RKO (cell line): Measurements from ENCODE around the gene FAM20C.
"Not testable (repeated sequence)": the region's sequence is repeated elsewhere in the genome, so short reads cannot be mapped to it uniquely, and the experiment has no call there.

Source experiments
- DNase-seq: peaks from one replicate; pipeline ENCODE4 v3.0.0-alpha.2; 2016; ENCODE audit warnings: low spot score

FAM20C gene

DNA sequence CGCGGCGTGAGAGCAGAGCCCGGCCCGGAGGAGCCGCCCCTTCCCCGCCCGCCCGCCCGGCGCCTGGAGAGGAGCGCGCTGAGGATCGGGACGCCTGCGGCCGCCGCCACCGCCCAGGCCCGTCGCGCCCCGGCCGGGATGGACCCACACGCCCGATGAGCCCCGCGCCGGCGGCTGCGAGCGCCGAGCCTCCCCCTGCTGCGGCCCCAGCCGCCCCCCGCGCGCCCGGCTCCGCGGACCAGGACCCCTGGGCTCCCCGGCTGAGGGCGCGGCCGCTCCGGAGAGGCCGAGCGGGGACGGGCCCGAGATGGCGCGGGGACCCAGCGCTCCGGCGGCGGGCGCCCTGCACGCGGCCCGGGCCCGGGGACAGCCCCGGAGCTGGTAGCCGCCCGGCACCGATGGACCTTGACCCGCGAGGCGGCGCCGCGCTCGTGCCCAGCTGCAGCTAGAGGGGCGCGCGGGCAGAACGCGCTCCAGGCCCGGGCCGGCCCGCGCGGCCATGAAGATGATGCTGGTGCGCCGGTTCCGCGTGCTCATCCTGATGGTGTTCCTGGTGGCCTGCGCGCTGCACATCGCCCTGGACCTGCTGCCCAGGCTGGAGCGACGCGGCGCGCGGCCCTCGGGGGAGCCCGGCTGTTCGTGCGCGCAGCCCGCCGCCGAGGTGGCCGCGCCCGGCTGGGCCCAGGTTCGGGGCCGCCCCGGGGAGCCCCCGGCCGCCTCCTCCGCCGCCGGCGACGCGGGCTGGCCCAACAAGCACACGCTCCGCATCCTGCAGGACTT lies 520 bp downstream of the FAM20C start:
- no peak for DNase-seq

DNA sequence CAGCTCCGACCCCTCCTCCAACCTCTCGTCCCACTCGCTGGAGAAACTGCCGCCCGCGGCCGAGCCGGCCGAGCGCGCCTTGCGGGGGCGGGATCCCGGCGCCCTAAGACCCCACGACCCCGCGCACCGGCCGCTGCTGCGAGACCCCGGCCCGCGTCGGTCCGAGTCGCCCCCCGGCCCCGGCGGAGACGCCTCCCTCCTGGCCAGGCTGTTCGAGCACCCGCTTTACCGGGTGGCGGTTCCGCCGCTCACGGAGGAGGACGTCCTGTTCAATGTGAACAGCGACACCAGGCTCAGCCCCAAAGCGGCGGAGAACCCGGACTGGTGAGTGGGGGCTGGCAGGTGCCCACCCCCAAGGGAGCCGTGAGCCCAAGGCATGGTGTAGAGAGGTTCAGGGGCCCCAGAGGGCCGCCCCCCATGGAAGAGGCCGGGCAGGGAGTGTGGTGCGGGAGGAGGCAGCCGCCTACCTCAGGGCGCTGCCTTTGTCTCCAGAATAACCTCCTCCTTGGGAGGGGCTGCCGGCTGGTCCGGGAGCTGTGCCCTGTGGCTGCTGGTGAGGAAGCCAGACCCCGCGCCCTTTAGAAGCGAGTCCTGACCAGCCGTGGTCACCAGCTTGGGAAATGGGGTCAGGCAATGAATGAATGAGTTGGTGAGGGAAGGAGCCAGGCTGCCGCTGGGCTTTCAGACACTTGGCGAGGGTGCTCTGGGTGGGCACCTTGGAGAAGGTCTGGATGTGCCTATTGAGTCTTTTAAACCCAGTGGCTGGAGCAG lies 1.3 kb downstream of the FAM20C start:
- no peak for DNase-seq

DNA sequence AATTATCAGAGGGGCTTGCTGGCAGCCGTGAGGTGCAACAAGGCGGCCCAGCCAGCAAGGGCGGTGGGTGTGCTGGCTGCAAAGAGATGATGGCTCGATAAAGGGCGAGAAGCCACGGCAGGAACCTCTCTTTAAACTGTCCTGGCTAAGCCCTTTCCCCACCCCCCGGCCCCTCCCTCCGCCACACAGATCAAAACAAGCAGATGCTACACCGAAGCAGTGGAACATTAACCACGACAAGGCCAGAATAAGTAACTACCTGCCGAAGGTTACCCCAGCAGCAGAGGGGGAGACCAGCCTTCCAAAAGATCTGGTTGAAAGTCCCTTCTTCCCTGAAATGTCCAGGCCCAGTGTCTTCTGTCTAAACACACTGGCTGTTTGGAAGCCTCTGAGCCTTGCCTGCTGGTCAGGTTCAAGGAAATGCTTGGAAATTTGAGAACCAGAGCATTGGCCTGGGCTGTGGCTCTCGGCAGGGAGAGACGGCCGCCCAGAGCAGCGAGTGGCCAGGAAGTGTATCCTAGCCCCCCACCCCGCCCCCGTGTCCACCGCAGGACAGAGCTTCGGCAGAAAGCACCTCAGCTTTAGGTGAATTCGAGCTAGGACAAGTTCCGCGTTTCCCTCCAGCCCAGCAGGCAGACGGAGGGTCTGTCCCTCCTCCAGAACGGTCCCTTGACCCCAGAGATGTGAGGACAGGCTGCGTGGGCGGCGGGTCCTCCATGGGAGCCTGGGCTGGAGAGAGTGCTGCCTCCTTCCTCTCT lies 2.1 kb downstream of the FAM20C start:
- no peak for DNase-seq

DNA sequence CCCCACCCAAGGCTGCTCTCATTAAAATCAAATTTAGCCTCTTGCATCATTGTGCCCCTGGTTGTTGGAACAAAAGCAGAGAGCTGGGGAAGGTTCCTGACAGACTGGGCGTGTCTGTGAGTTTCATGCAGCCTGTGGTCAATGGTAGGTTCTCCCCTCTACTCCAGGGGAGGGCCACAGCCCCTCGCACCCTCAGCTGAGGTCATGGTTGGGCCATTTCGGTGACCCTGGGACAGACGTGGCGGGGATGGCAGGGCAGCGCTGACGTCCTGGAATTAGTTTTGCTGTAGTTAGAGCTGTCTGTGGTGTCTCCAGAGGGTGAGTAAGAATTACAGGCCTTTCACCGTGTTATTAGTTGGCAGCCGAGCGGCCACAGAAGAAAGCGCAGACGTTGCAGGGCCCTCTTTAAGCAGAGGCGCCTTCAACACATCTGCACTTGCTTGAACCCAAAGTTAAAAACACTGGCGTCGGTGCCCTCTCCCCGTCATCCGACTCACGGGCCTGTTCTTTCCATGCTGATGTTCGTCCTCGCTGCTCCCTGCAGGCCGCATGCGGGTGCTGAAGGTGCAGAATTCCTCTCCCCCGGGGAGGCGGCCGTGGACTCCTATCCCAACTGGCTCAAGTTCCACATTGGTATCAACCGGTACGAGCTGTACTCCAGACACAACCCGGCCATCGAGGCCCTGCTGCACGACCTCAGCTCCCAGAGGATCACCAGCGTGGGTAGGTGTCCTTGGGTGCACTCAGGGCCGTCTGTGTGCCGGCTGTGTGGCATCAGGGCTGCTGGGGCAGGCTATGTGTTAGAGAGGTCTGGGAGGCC lies 2.8 kb downstream of the FAM20C start:
- DNase-seq = no peak

DNA sequence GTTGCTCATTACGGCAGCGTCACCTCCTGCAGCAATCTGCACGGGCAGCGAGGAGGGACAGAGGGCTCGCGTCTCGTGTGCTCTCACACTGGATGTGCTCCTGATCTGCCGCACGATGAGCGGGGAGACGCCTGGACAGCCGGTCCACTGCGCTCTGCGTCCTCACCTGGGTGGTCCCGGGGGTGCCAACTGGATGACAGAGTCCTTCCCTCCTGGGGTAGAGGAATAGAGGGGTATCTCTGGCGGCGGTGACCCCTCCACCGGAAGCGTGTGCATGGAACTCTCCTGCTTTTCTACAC lies 3.4 kb downstream of the FAM20C start:
- DNase-seq = no peak

DNA sequence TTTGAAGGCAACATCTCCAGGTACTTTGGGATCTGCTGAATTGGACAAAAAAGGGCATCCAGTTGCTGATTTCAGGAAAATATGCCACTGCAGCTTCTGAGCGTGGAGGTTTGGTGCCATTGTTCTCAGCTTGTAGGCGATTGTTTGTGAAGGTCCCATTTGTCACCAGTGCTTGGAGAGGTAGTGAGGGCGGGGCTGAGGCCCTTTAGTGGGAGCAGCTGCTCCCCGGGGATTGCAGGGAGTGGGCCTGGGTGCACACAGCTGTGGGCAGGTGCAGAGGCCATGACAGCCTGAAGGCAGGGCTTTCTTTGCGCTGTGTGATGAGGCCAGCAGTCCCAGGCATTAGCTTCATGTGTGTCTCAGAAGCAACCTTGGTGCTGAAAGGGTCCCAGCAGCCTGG lies 3.9 kb downstream of the FAM20C start:
- no peak for DNase-seq

DNA sequence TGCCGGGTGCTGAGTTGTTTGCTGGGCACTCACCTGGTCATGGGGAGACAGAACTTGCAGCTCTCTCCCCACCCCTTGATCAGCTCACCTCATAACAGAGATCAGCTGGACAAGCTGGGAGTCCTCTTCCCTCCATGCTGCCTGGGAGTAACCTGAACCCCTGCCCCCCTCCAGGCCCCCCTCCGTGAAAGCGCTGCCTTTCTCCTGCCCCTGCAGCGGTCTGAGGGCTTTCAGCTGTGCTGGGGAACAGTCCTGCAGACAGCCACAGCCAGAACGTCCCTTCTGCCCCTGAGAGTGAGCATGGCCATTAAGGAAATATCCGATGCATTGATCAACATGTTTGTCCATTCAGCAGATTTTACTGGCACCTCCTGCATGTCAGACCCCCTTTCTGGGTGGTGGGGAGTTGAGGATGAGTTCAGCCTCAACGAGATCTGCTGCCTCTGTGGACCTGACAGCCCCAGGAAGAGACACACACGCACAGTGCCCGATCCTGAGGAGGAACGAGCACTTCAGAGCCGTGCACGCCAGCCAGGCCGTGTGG lies 4.5 kb downstream of the FAM20C start:
- DNase-seq = no peak

GRCh38 chr7:197413-198335 lies 5.3 kb downstream of the FAM20C start:
- DNase-seq = no peak

DNA sequence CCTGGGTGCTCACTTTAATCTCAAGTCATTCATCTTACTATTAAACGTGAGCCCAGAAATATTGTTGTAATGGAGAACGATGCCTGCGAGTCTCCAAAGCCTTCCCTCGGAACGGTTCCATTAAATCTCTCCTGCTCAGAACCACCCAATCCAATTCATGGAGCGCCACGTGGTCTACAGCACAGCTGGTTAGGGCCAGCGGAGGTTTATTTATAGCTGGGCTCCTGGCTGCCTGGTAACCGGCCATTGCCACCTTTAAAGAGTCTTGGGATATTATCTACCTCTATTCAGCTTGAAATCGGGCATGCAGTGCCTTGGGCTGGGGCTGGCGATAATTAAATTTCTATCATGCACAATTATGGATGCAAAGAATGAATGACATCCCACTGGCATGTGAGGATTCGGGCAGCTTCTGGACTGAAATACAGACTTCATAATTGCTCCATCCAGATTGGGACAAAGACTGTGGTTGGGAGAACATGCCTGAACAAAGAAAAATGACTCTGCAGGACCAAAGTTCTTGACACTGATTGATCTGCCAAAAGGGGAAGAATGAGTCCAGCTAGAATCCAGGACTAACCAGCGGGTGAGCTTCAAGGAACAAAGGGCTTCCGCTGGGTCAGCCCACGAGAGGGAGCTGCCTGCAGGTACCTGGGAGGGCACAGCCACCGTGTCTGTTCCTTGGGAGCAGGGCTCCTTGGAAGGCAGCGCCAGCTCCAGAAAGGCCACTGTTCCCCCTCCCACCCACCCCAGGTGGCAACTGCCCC lies 7.3 kb downstream of the FAM20C start:
- no peak for DNase-seq

DNA sequence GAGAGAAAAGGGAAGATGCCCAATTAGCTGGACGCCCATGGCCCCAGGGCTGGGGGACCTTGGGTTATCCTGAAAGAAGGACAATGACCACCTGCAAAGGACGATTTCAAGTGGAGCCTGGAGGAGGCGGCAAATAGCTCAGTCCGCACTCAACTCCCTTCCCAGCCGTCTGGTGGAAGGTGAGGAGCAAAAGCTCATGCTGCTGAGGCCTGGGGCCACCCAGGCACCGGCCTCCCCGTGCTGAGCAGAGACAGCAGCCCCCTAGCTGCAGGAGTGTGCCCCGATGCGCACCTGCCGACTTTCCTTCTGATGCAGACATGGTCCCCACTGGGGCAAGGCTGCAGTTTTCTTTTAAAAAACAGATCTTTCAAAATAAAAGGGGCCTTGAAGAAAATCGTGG lies 7.9 kb downstream of the FAM20C start:
- DNase-seq = no peak

- no peak for DNase-seq
These were observed 8.3 kb downstream of the FAM20C start for GRCh38 chr7:200704-201103.

- DNase-seq = no peak
These were observed 12.0 kb downstream of the FAM20C start for GRCh38 chr7:204326-204725.

DNA sequence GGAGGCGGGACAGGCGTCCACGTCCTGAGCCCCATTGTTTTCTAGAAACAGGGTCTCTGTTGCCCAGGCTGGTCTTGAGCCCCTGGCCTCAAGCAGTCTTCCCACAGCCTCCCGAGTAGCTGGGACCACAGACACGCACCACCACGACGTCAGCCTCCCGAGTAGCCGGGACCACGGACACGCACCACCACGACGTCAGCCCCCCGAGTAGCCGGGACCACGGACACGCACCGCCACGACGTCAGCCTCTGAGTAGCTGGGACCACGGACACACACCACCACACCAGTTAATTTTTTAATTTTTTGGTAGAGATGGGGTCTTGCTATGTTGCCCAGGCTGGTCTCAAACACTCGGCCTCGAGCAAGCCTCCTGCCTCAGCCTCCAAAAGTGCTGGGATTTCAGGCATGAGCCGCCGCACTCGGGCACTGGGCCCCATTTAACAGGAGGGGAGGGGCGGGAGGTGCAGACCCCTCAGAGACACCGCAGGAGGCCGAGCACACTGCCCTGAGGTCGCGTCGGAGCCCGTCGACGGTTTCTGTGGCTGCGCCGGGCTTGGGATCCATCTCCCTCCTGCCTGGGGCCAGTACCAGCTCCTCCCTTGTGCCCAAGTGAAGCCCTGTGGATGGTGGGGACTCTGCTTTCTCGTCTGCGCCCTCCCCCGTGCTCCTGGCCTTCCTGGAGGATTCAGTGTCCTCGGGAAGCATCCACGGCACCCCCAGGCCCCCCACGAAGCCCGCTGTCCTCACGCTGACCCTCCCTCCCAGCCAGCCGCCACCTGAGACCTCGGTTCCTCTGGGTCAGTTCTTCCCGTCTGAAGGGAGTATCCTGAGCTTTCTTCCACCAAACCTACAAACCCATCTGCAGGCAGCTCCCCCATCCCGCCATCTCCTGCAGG lies 13.0 kb downstream of the FAM20C start:
- no peak for DNase-seq

DNA sequence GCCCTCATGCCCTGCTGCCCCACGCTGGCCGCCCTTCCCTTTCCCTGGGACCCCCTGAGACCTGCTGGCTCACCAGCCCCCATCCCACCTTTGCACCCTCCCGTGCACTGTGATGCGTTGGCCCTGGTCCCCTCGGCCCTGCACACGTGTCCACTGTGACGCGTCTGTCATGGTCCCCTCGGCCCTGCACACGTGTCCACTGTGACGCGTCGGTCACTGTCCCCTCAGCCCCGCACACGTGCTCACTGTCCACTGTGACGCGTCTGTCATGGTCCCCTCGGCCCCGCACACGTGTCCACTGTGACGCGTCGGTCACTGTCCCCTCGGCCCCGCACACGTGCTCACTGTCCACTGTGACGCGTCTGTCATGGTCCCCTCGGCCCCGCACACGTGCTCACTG lies 14.0 kb downstream of the FAM20C start:
- DNase-seq = not testable (repeated sequence)

DNA sequence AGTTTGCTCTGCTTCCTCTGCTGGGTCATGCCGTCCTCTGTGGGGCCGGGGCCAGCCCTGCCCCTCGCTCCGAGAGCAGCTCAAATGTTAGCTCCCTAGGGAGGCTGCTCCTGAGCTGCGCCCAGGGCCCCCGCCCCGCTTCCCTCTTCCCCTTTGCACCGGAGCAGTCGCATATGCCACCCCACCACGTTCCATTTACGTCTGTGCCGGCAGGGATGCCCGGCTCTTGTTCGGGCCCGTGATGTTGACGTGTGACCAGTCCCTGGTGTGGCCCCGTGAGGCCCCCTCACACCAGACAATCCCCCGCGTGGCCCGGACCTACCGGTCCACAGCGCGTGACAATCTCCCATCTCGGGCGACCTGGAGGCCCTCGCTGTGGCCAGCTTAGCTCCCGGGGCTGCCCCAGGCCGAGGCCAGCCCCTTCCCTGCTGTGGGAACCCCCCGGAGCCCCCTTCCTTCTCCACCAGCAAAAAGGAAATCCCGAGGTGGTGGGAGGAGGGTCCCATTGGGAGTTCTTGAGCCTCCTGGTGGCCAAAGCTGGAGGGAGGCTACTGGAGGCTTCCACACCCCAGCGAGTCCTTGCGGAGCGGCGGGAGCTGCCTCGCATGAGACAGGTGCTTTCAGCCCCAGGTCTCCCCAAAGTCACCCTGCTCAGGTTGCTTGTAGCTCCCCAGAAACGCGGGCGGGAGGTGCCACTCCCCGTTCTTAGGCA lies 15.2 kb downstream of the FAM20C start:
- no peak for DNase-seq

GRCh38 chr7:208130-208673 lies 15.8 kb downstream of the FAM20C start:
- no peak for DNase-seq

GRCh38 chr7:208816-209215 lies 16.4 kb downstream of the FAM20C start:
- no peak for DNase-seq

DNA sequence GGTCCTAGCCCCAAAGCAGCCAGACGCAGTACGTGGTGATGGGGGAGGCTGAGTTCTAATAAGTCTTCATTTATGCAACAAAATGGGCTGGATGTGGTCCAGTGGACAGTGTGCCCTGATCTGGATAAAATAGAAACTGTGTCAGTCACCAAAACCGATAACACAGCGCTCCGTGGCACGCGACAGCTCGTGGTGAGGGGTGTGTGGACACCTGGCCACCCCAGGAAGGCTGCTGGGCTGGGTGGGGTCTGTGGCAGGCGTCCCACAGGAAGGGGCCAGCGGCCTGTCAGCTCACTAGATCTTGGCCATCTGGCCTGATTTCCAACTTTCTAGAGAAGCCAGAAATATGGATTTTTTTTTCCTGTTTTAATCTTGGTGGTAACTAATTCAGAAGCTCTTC lies 17.0 kb downstream of the FAM20C start:
- no peak for DNase-seq
